Colonic mucosa (tissue), 4 donors: ENCODE measurements around the gene SLC35B3. TPM values are rescaled to one million over a fixed set of nuclear protein-coding genes. Genes with fewer than 3 reads are reported as not detected.

Experiments used
- DNase-seq: peaks from one replicate; pipeline ENCODE4 v3.0.0-alpha.2; 2020
- H3K27ac ChIP-seq: fragments of 200-600 bp; one replicate; pipeline ENCODE4 v1.8.0; 2021
- H3K27me3 ChIP-seq: fragments of 200-600 bp; one replicate; pipeline ENCODE4 v1.8.0; 2021
- H3K36me3 ChIP-seq: fragments of 200-600 bp; one replicate; pipeline ENCODE4 v1.8.0; 2021
- H3K4me1 ChIP-seq: fragments of 200-600 bp; one replicate; pipeline ENCODE4 v1.8.0; 2021; ENCODE audit warnings: mild to moderate bottlenecking
- H3K4me3 ChIP-seq: fragments of 200-600 bp; one replicate; pipeline ENCODE4 v1.8.0; 2021
- H3K9ac ChIP-seq, 2 donors: one replicate each; pipeline ENCODE4 v1.7.0; 2013; ENCODE audit warnings: control low read depth in 2 of 2, low read depth in 2 of 2, low read length in 2 of 2
- H3K9me3 ChIP-seq: fragments of 200-600 bp; one replicate; pipeline ENCODE4 v1.8.0; 2021
- intact Hi-C: fragments of 100-400 bp; cut with DNase I; formaldehyde crosslinking; loops from one replicate; pipeline ENCODE4 v1.14.1; 2022
- total RNA-seq, 2 donors: library from RNA; stranded (reverse); fragmentation: NEBNext Ultra II Directional in 1 of 2; extraction: Animal tissue kit (Norgen Biotek cat#: 25700) in 1 of 2; gene quantifications; one replicate each; pipeline ENCODE4 v1.2.1, GENCODE V29; 2021
- TF ChIP-seq, protein P1 (sequence below): fragments of 200-600 bp; IDR thresholded peaks from one replicate; pipeline ENCODE4 v1.8.0; 2022; ENCODE audit warnings: antibody characterized with exemption, mild to moderate bottlenecking
- donor health status: healthy.
- donor health status: DM: no; HTN: no; CAD: no.
- donor health status: DM: no; HTN: no; CAD: no.

Gene SLC35B3
- total RNA-seq, 2 donors from 2014 or later, result 33.4 to 35.1 TPM

DNA sequence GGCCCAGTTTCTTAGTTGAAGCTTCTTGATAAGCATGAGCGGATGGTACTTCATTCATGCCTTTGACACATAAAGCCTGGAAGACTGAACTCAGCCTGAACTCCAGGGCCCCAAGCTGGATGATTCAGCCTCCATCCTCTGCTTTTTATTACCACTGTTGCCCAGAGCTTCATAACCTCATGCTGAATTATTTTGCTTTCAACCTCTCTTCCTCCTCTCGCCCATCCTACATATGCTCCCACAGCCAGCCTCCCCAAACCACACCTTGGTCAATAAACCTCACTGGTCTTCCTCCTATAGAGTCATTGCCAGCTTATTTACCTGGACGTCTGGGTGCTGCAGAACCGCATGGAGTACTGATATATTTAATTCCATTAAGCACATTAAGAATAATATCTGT lies 59.4 kb downstream of the SLC35B3 start:
- no peaks in the 10 kb centered on the region for H3K9me3 ChIP-seq
- no peaks in the 10 kb centered on the region for H3K4me1 ChIP-seq
- no peaks in the 10 kb centered on the region for H3K36me3 ChIP-seq
- no peaks in the 10 kb centered on the region for H3K27me3 ChIP-seq
- intact Hi-C loops, result no loop called here
- H3K27ac ChIP-seq, result peak overlapping the region; percentile 7
- TF ChIP-seq, protein P1, sequence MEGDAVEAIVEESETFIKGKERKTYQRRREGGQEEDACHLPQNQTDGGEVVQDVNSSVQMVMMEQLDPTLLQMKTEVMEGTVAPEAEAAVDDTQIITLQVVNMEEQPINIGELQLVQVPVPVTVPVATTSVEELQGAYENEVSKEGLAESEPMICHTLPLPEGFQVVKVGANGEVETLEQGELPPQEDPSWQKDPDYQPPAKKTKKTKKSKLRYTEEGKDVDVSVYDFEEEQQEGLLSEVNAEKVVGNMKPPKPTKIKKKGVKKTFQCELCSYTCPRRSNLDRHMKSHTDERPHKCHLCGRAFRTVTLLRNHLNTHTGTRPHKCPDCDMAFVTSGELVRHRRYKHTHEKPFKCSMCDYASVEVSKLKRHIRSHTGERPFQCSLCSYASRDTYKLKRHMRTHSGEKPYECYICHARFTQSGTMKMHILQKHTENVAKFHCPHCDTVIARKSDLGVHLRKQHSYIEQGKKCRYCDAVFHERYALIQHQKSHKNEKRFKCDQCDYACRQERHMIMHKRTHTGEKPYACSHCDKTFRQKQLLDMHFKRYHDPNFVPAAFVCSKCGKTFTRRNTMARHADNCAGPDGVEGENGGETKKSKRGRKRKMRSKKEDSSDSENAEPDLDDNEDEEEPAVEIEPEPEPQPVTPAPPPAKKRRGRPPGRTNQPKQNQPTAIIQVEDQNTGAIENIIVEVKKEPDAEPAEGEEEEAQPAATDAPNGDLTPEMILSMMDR, result no peak
- H3K4me3 ChIP-seq, result no peak overlapping the region
- no peak overlapping the region for H3K9ac ChIP-seq
- DNase-seq, result peak; percentile 45
